Esophagus mucosa (tissue), 1 donor: Measurements from ENCODE around the gene GET3. TPM values are rescaled to one million over a fixed set of nuclear protein-coding genes. Genes with fewer than 3 reads are reported as not detected.
"Not testable (repeated sequence)": the region's sequence is repeated elsewhere in the genome, so short reads cannot be mapped to it uniquely, and the experiment has no call there.

Source experiments
- ATAC-seq: fragments of 200-7000 bp; cut with Tn5 transposase; one replicate; pipeline ENCODE4 v1.9.1; 2020
- total RNA-seq: library from RNA; stranded (reverse); gene quantifications from one replicate; pipeline ENCODE4 v1.2.4, GENCODE V29; 2023
- donor health status: DM: yes; HTN: yes; CAD: no.

GET3 gene
- total RNA-seq, 1 donor from 2014 or later = 60.9 TPM

DNA sequence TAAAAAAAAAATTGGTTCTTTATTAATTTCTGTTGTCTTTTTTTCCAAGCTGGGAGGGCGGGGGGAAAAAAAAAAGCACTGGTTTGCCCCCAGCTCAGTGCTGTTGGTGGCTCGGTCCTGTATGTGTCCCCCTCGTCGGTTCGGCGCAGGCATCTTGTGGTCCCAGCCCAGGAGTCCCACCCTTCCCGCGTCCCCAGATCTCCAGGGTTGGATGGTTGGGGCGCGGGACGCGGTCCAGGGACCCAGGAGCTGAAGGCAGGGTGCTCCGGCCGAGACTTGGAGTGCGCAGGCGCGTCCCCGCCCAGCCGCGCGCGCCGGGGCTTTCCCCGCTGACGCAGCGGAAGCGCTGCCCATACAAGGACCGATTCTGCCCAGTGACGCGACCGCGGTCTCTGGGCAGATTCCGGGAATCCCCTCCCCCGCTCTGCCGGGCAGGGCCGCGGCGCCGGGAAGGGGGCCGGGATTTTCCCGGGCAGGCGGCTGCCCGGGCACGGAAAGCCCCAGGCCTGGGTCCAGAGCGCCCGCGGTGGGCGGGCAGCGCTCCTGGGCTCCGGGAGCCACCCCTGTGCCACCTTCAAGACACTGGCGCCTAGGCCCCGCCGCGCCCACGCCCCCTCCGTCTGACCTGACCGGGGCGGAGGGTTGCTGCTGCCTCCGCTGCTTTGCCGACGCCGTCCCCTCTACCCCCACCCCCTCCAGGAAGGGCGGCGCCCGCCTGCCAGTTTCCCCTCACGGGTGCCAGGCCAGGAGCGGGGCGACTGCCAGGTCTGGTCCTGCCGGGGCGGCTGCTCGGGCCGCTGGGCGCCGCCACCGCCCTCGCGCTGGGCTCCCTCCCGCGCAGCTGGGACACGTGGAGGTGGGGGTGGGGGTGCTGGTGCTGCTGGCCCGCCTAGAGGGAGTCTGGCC, 56.2 kb downstream of the GET3 start:
- ATAC-seq = peak; percentile 45

- ATAC-seq = no peak
Observed at GRCh38 chr19:12794196-12794941, 57.1 kb downstream of the GET3 start.

DNA sequence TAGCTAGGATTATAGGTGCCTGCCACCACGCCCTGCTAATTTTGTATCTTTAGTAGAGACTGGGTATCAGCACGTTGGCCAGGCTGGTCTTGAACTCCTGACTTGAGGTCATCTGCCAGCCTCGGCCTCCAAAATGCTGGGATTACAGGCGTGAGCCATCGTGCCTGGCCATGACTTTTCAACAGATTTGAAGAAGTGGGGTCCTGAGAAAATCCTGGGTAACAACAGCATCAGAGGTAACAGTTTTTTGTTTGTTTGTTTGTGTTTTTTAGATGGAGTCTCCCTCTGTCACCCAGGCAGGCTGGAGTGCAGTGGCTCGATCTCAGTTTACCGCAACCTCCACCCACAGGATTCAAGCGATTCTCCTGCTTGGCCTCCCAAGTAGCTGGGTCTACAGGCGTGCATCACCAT, 57.7 kb downstream of the GET3 start:
- no peak for ATAC-seq

DNA sequence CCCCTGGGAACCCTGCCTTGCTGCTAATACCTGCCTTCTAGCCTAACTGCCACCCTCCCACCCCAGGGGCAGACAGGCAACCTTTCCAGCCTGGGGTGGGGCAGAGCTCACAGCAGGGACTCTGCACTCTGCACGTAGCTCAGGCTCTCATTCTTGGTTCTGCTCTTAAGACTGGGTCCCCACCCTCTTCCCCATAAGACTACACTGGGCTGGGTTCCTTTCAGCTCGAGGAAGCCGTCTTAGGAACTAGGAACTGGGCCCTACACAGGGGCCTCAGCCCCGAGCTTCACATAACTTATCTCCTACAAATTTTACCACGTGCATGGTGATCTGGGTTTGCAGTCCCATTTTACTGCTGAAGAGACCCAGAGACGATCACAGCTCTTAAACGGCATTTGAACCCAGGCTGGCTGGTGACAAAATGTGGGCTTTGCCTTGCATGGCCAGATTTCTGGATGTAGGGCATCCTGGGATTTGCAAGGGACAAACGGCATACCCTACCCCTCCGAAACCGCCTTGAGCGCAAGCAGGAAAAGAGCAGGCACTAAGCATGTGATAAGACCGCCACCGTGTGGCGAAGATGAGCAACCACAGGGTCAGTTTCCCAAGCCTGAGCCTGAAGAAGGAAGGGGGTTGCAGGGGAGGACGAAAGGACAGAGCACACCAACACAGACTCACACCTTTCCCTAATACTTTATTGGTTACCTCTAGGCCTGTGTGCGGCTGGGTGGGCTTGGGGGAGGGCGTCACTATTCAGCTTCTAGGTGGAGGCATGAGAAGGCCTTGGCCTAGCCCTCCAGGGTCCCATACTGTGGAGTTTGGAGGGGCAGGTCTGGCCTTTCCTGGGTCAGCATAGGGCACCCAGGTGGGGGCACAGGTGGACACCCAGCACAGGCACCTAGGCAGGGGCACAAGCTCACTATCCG, 59.1 kb downstream of the GET3 start:
- peak; percentile 22 for ATAC-seq

DNA sequence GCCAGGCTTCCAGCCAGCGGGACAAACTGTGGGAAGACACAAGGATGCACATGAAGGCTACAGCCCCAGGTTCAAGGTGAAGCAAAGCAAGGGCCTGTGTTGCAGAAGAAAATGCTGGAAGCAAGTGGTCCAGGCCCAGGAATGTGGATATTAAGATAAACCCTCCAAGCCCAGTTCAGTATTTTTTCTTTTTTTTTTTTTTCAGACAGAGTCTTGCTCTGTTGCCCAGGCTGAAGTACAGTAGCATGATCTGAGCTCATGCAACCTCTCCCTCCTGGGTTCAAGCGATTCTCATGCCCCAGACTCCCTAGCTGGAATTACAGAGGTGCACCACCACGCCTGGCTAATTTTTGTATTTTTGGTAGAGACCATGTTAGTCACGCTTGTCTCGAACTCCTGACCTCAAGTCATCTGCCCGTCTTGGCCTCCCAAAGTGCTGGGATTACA, 59.9 kb downstream of the GET3 start:
- no peak for ATAC-seq

DNA sequence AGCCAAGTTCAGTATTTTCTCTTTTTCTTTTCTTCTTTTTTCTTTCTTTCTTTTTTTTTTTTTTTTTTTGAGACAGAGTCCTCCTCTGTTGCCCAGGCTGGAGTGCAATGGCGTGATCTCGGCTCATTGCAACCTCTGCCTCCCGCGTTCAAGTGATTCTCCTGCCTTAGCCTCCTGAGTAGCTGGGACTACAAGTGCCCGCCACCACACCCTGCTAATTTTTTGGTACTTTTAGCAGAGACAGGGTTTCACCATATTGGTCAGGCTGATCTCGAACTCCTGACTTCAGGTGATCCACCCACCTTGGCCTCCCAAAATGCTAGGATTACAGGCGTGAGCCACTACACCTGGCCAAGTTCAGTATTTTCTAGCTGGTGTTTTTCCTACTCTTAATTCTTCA, 60.3 kb downstream of the GET3 start:
- not testable (repeated sequence) for ATAC-seq

Other genes starting within 250 kb of the GET3 start
- 4.1 TPM for gene ZNF564, start 186.0 kb upstream of the GET3 start, total RNA-seq
- gene ZNF490, start 126.7 kb upstream of the GET3 start, total RNA-seq = 5.2 TPM
- gene ZNF791, start 126.6 kb upstream of the GET3 start, total RNA-seq = 14.7 TPM
- 29.0 TPM for gene MAN2B1, start 70.8 kb upstream of the GET3 start, total RNA-seq
- gene WDR83, start 70.7 kb upstream of the GET3 start, total RNA-seq = 4.0 TPM
- 34.1 TPM for gene DHPS, start 55.6 kb upstream of the GET3 start, total RNA-seq
- gene GNG14, start 49.5 kb upstream of the GET3 start, total RNA-seq = not detected
- 11.1 TPM for gene FBXW9, start 40.9 kb upstream of the GET3 start, total RNA-seq
- 36.0 TPM for gene TNPO2, start 13.6 kb upstream of the GET3 start, total RNA-seq
- 122 TPM for gene TRIR, start 2.8 kb upstream of the GET3 start, total RNA-seq
- gene BEST2, start 14.3 kb downstream of the GET3 start, total RNA-seq = not detected
- gene HOOK2, start 38.1 kb downstream of the GET3 start, total RNA-seq = 38.2 TPM
- gene JUNB, start 54.0 kb downstream of the GET3 start, total RNA-seq = 267 TPM
- gene PRDX2, start 64.3 kb downstream of the GET3 start, total RNA-seq = 304 TPM
- 9.7 TPM for gene THSD8, start 64.6 kb downstream of the GET3 start, total RNA-seq
- gene RNASEH2A, start 69.1 kb downstream of the GET3 start, total RNA-seq = 20.0 TPM
- gene RTBDN, start 97.1 kb downstream of the GET3 start, total RNA-seq = not detected
- gene MAST1, start 101.0 kb downstream of the GET3 start, total RNA-seq = not detected
- gene DNASE2, start 144.0 kb downstream of the GET3 start, total RNA-seq = 22.5 TPM
- not detected for gene KLF1, start 149.7 kb downstream of the GET3 start, total RNA-seq
- gene GCDH, start 153.7 kb downstream of the GET3 start, total RNA-seq = 16.1 TPM
- gene SYCE2, start 181.8 kb downstream of the GET3 start, total RNA-seq = 0.56 TPM
- 46.6 TPM for gene FARSA, start 196.2 kb downstream of the GET3 start, total RNA-seq
- 586 TPM for gene CALR, start 201.1 kb downstream of the GET3 start, total RNA-seq
- 65.6 TPM for gene RAD23A, start 208.4 kb downstream of the GET3 start, total RNA-seq
- gene GADD45GIP1, start 219.7 kb downstream of the GET3 start, total RNA-seq = 20.7 TPM
- not detected for gene DAND5, start 232.1 kb downstream of the GET3 start, total RNA-seq